ENCODE measurements around the gene ZDHHC21.
"Not testable (repeated sequence)": the region's sequence is repeated elsewhere in the genome, so short reads cannot be mapped to it uniquely, and the experiment has no call there.

ZDHHC21 gene

DNA sequence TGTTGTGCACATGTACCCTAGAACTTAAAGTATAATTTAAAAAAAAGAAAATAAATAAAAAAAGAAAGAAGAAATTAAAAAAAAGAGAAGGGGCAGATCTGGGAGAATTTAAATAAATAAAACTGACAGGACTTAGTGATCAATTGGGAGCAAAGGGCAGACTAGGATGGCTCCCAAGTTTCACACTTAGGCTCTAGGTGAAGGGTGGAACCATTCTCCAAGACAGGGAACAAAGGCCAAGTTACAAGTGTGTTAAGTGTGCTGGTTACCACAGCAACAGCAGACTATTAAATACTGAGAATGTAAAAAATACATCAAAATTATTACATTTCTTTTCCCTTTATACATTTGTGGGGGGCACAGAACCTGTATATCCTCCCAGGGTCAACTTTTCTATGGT is 7.1 kb downstream of the ZDHHC21 start:
- no peak for DNase-seq (ENCODE audit: low read depth)
- H3K4me3 ChIP-seq (ENCODE audit: low read depth, low read length) = no peak overlapping the region
- TF ChIP-seq, protein P1, sequence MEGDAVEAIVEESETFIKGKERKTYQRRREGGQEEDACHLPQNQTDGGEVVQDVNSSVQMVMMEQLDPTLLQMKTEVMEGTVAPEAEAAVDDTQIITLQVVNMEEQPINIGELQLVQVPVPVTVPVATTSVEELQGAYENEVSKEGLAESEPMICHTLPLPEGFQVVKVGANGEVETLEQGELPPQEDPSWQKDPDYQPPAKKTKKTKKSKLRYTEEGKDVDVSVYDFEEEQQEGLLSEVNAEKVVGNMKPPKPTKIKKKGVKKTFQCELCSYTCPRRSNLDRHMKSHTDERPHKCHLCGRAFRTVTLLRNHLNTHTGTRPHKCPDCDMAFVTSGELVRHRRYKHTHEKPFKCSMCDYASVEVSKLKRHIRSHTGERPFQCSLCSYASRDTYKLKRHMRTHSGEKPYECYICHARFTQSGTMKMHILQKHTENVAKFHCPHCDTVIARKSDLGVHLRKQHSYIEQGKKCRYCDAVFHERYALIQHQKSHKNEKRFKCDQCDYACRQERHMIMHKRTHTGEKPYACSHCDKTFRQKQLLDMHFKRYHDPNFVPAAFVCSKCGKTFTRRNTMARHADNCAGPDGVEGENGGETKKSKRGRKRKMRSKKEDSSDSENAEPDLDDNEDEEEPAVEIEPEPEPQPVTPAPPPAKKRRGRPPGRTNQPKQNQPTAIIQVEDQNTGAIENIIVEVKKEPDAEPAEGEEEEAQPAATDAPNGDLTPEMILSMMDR (IDR thresholded peaks at IDR 0.05; ENCODE audit: control insufficient read depth, extremely low read depth, insufficient read depth) = no peak

DNA sequence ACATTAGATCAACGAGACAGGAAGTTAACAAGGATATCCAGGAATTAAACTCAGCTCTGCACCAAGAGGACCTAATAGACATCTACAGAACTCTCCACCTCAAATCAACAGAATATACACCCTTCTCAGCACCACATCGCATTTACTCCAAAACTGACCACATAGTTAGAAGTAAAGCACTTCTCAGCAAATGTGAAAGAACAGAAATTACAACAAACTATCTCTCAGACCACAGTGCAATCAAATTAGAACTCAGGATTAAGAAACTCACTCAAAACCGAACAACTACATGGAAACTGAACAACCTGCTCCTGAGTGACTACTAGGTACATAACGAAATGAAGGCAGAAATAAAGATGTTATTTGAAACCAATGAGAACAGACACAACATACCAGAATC is 10.6 kb downstream of the ZDHHC21 start:
- H3K4me3 ChIP-seq (ENCODE audit: low read depth, low read length); DNase-seq (ENCODE audit: low read depth): not testable (repeated sequence)

DNA sequence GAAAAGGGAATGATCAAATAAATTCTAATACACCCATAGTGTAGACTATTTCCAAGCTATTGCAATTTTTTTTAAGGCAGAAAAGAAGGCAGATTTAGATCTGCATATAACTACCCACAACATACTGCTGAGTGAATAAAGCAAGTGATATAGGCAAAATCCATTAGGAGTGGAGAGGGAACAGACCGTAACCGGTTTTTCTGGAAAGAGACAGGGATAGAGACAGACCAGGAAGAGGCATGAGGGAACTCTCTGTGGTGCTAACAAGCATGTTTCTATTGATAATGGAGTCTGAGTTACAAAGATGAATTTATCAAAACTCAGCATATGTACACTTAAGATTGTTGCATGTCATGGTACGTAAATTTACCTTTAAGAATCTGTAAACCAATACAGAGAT is 14.5 kb downstream of the ZDHHC21 start:
- H3K4me3 ChIP-seq (ENCODE audit: low read depth, low read length) = no peak overlapping the region
- TF ChIP-seq, protein P1 (IDR thresholded peaks at IDR 0.05; ENCODE audit: control insufficient read depth, extremely low read depth, insufficient read depth) = no peak
- DNase-seq (ENCODE audit: low read depth) = peak; percentile 71

DNA sequence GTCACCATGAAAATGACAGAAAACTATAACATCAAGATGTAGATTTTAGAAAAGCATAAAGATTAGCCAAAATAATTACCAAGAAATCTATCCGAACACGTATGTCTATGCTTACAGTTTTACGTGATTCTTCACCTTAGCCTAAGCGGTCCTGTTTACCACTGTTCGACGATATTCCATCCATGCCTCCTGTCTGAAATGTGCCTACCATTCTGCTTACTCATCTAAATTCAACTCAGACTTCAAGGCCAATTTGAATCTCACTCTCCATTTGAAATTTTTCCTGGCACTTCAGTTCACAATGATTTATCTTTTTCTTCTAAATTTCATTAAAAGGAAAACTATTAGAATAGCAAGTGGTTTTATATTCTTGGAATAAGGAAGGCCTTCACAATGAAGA is 15.4 kb downstream of the ZDHHC21 start:
- DNase-seq (ENCODE audit: low read depth) = no peak
- TF ChIP-seq, protein P1 (IDR thresholded peaks at IDR 0.05; ENCODE audit: control insufficient read depth, extremely low read depth, insufficient read depth) = no peak

DNA sequence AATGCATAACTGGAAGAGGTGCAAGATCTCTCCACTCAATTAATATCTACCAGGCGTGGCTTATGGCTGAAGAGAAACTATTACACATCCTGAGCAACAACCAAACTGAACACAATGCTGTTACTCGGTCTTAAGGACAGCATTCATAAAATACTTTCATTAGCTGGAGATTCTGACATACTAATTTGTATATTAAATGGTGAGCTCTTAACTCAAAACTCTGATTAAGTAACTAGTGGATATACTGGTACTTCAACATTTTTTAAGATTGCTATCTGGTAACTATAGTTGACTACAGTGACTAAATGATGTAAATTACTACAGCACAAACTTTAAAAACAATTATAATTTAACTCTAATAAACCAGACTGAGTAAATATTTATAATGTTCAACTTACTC is 15.8 kb downstream of the ZDHHC21 start:
- TF ChIP-seq, protein P1 (IDR thresholded peaks at IDR 0.05; ENCODE audit: control insufficient read depth, extremely low read depth, insufficient read depth) = no peak
- DNase-seq (ENCODE audit: low read depth) = no peak
- no peak overlapping the region for H3K4me3 ChIP-seq (ENCODE audit: low read depth, low read length)

More for the DNA sequence above, 15.4 kb downstream of the ZDHHC21 start:
- no peak overlapping the region for H3K4me3 ChIP-seq (ENCODE audit: low read depth, low read length)

DNA sequence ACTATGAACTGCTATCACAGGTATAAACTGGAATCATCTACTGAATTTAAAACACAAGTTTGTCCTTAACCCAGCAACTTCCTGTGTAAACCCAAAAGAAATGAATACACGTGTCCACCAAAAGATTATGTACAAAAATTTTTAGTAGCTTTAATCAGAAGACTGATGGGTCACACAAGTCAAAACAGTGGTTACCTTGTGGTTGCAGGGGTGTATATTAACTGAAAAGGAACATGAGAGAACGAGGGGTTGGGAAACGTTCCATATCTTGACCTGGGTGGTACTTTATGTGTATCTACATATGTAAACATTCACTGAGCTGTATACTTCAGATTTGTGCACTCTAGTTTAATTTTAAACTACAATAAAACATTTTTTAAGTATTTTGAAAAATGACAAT is 18.6 kb downstream of the ZDHHC21 start:
- TF ChIP-seq, protein P1 (IDR thresholded peaks at IDR 0.05; ENCODE audit: control insufficient read depth, extremely low read depth, insufficient read depth) = no peak
- DNase-seq (ENCODE audit: low read depth) = no peak
- H3K4me3 ChIP-seq (ENCODE audit: low read depth, low read length) = no peak overlapping the region

DNA sequence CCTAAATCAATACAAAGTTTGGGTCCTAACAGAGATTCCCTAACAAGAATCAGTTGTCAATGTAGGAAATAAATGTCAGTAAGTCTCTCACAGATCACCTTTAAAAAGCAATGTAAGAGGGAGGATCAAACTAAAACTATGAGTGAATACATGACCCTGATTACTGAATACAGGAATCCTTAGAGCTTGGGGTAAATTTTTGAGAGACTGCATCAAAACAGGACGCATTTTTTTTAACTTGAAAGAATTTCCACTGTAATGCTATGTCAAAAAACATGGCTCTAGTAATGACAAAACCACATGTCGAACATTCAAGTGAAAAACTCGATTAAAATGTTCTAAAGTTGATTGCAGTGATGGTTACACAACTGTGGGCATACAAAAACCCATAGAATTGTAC is 21.9 kb downstream of the ZDHHC21 start:
- TF ChIP-seq, protein P1 (IDR thresholded peaks at IDR 0.05; ENCODE audit: control insufficient read depth, extremely low read depth, insufficient read depth) = no peak
- DNase-seq (ENCODE audit: low read depth) = no peak
- H3K4me3 ChIP-seq (ENCODE audit: low read depth, low read length) = no peak overlapping the region

All from LNCaP clone FGC (cell line).